H7 (cell line): ENCODE measurements around the gene VMAC. TPM values are rescaled to one million over a fixed set of nuclear protein-coding genes. Genes with fewer than 3 reads are reported as not detected.

Experiments
- DNase-seq: peaks from one replicate; pipeline ENCODE4 v3.0.0; 2012
- H3K27me3 ChIP-seq: 2 replicates; pipeline ENCODE4 v1.6.0; 2011; ENCODE audit warnings: mild to moderate bottlenecking, low read length; ENCODE audit not compliant: control insufficient read depth, insufficient read depth
- H3K36me3 ChIP-seq: replicated peaks from 2 replicates; pipeline ENCODE4 v1.5.1; 2011; ENCODE audit warnings: low read length; ENCODE audit not compliant: control insufficient read depth, insufficient read depth
- H3K4me3 ChIP-seq: 2 replicates; pipeline ENCODE4 v1.5.1; 2011; ENCODE audit warnings: low read depth, mild to moderate bottlenecking, control low read depth, low read length, moderate library complexity; ENCODE audit not compliant: insufficient read depth
- total RNA-seq: library from RNA; depleted of rRNA; stranded (reverse); fragments of >200 nt; shearing (Covaris generic); gene quantifications from 2 replicates; pipeline ENCODE4 v1.2.3, GENCODE V29; 2014

Gene VMAC
- total RNA-seq, 1 experiment from 2014 or later: 2.1 TPM

DNA sequence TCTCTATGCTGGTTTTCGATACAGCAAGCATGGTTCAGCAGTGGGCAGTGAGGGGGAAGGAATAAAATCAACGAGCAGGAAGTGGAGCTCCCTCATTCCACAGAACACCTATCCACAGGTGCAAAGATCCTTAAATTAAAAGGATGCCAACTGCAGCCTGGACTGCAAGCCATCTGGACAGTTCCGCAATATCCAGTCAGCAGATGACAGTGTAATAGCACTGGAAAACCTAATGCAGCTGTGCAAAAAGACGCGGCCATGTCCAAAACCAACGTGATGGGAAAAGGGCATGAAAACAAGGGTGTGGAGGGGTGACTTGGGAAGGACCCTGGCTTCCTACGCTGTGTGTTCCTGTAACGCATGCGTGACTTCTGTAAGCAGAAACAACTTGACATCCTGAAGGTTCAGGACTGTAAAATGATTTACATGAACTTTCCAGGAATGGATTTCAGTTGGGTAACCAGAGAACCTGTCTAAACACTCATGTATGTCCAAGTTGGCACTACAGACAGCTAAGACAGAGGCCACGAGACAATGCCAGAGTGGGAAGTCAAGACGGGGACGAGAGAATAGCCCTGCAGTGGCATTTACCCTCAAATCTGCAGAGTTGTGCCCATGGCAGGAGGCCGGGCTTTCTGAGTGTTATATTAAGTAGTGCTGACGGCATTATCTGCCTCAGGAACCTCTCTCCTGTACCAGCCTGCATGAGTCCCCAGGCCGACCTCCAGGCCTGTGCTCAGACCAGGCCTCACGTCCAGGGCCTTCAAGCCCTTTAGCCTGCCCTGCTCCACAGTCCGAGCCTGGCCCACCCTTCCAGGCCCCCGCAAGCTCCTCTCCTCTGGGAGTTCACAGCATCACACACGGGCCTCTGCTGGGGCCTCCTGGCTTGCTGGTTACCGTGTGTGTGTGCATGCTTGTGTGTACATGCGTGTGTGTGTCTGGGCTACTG lies 35.9 kb downstream of the VMAC start:
- H3K36me3 ChIP-seq: peaks cover 19% of the 10 kb centered on the region
- no peaks in the 10 kb centered on the region for H3K27me3 ChIP-seq
- no peak overlapping the region for H3K4me3 ChIP-seq
- no peak for DNase-seq

DNA sequence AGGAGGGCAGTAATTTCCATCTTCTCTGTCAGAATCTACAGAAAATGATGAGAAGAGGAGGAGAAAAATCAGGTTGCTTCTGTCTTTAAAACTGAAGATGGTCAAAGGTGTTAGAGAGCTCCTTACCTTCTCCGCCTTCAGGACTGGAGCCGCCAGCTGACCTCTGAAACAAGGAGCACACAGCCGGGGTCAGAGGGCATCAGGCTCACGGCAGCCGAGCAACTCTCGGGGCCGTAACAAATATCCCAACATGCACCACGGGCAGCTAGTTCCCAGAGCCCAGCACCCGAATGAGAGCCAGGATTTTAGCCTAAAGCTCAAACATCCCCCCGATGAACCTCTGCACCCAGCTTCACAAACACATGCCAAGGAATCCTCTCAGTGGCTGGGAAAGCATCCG lies 37.0 kb downstream of the VMAC start:
- H3K27me3 ChIP-seq: no peaks in the 10 kb centered on the region
- no peak overlapping the region for H3K4me3 ChIP-seq
- DNase-seq: no peak
- peaks cover 18% of the 10 kb centered on the region for H3K36me3 ChIP-seq

DNA sequence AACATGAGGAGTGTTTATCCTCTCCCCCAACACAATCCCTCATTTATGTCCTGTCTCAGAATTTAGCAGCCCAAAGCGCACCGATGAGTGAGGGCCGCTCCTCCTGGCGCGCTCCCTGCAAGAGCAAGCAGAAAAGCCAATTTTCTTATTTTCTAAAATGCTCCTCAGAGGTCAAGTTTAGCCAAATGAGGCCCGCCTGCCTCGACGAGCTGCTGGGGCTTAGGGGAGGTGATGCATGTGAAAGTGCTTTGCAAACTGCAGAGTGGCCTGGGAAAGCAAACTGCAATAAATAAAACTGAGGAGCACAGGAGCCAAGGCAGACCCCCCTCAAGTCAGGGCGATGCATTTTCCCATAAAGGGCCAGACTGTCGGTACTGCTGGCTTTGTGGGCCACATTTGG lies 38.4 kb downstream of the VMAC start:
- no peak for DNase-seq
- Histone ChIP-seq H3K4me3 (no peak overlapping the region), H3K36me3 (peaks cover 14% of the 10 kb centered on the region), H3K27me3 (no peaks in the 10 kb centered on the region)

DNA sequence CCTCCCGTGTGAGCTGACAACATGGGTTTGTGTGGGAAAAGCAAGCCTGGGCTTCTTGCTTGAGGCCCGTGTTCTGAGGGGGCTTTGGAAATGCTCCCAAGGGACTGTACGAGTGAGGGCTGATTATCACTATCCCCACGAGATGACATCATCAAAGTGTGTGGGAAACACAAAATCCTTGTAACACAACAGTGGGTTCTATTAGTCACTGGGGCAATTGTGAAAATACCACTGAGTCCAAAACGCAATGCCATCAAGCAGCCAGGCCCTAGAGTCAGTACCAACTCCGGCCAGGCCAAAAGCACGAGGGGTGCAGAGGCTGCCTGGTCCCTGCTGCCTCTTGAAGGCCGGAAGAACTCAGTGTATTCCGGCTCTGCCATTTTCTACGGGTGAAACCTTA lies 39.0 kb downstream of the VMAC start:
- no peak overlapping the region for H3K4me3 ChIP-seq
- DNase-seq: no peak
- H3K36me3 ChIP-seq: peaks cover 14% of the 10 kb centered on the region
- no peaks in the 10 kb centered on the region for H3K27me3 ChIP-seq

DNA sequence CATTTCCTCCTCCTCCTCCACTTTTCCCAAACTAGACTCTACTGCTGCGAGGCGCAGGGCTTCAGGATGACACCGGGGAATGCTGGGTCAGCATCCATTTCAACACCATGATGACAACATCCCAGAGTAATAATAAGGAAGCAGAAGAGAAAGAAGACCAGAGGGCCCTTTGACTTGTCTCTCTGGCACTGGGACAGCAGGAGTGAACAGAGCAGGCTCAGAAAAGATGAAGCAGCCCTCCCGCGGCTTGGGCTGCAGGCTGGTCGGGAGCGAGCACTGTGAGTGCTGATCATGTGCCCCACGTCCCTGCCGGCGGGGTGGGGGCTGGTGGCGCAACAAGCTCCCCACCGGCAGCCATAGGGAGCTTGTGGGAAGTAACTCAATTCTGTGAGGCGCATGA lies 42.8 kb downstream of the VMAC start:
- Histone ChIP-seq H3K36me3 (no peaks in the 10 kb centered on the region; the same call in 1 of the 2 replicates), H3K27me3 (no peaks in the 10 kb centered on the region), H3K4me3 (no peak overlapping the region)
- no peak for DNase-seq

DNA sequence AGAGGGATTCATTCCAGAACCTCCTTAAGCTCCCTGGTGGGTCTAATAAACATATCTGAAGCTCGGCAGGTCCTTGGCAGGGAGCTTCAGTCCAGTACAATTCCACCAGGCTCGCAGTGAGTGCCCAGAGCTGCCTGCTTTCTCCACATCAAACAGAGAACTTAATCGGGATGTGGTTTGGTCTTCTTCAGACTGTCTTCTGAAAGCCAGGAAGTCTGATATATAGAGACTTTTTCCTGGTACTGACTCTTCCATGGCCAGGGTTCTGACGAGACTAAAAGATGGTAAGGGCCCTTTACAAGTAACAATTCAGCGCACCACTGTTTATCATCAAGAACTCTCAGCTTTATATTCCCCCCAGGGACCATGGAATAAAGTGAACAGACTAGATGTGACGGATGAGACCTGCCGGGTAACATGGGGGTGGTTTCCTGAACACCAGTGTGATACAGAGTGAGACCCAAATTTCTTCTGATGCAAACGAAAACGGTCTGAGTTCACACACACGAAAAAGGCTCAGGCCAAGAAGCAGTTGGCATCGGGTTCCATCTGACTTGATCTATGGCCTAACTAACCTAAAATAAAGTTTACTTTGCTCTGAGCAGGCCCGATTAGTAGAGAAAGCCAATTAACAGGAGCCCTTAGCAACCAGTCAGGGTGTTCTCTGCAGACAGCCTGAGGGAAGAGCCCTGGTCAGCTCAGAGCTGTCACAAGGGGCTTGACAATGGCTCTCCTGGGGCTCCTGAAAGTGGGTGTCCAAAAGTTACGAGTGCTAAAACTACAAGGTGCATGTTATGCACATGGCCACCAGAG lies 44.3 kb downstream of the VMAC start:
- no peak for DNase-seq
- Histone ChIP-seq H3K36me3 (no peaks in the 10 kb centered on the region; the same call in 1 of the 2 replicates), H3K4me3 (no peak overlapping the region), H3K27me3 (no peaks in the 10 kb centered on the region)

DNA sequence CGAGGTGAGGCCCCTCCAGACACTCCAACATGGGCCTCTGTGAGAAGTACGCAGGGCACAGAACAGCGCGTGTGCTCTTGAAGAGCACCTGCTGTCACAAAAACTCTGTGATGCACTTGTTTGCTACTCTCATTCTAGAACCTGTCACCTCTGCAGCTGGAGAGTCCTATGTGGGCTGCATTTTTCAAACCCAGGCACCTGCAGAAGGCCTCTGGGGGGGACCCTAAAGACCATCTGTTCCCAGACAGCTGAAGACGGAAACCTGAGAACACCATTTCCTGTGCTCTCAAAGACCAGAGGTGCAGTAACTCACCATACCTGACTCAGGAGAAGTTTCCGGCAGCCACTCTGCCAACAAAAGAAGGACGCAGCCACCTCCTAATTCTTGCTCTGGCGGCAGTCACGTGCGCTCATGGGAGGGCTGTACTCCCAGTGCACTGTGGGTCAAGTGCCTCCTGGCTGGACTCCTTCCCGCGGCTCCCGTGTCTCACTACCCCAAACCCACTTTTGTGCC lies 45.2 kb downstream of the VMAC start:
- DNase-seq: no peak
- Histone ChIP-seq H3K36me3 (no peaks in the 10 kb centered on the region; the same call in 1 of the 2 replicates), H3K27me3 (no peaks in the 10 kb centered on the region), H3K4me3 (no peak overlapping the region)

DNA sequence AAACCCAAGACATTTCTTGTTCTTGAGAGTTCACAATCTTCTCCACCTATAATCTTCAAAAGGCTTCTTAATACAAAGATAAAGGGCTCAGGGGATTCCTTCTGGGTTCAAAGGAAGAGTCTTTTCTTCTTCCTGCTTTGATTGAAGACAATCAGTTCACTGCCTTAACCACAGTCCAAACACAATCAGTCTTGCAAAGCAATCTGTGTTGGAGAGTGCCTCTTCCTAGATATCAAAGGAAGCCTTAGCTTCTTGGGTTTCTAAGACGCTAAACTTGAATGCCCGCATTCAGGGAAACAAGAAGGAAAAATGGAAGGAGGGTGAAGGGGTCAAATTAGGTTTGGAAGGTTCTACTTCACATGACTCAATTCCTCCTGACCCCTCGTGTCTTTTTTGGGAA lies 46.1 kb downstream of the VMAC start:
- Histone ChIP-seq H3K36me3 (no peaks in the 10 kb centered on the region; the same call in 1 of the 2 replicates), H3K4me3 (no peak overlapping the region), H3K27me3 (no peaks in the 10 kb centered on the region)
- no peak for DNase-seq

DNA sequence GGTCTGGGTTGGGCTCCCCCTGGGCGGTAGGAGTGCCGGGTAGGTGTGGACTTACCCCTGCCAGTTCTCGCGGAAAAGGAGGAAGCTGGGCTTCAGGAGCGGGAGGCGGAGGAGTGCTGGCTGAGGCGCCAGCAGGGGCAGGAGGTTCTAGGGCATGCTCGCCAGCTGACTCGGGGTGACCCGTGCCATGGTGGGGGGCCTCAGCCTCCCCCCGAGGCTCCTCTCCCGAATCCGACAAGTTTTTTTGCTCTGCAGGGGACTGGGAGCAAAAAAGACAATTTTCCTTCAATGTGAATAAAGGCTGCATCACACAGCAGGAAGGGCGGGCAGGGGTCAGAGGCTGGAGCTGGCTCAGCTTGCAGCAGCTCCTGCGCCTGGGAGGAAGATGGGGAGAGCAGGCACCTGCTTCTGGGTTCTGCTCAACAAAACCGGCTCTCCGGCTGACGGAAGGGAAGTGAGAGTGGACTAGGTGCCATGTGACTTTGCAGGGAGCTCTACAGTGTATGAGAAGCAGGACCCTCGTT lies 46.7 kb downstream of the VMAC start:
- DNase-seq: peak; percentile 85
- Histone ChIP-seq H3K4me3 (no peak overlapping the region), H3K27me3 (no peaks in the 10 kb centered on the region), H3K36me3 (no peaks in the 10 kb centered on the region)

DNA sequence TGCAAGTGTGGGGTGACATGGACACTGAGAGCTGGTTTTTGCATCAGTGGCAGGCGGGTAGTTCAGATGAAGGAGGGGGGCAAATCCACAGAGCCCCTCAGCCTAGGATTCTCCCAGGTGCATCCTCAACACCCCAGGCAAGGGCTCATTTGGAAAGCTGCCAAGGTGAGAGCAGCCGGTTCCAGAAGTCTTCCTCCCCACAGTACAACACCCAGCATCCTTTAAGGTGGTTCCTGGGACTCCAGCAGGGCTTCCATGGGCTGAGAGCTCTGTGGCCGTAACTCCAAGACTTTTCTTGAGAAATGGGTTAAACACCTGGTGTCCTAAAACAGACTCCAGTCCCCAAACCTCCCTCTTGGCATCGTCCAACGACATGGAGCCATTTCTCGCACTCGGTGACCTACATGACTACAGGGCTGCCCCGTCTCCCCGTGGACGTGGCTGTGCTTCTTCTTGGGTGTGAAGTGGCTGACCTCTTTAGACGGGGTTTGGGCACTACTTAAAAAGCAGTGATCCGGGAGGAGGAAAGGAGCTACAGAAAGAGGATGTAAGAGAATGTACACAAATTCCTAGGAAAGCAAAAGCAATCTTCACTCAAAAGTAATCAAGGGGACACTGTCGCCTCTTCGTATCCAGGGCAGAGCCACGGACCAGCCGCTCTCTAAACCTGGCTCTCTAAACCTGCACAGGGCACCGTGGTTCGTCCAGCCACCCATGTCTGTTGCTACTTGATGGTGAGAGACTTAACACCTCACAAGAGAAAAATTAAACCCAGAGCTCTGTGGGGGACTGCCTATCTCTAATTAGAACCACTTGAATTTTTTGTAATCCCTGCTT lies 47.7 kb downstream of the VMAC start:
- DNase-seq: no peak
- Histone ChIP-seq H3K27me3 (no peaks in the 10 kb centered on the region), H3K36me3 (no peaks in the 10 kb centered on the region), H3K4me3 (no peak overlapping the region)

DNA sequence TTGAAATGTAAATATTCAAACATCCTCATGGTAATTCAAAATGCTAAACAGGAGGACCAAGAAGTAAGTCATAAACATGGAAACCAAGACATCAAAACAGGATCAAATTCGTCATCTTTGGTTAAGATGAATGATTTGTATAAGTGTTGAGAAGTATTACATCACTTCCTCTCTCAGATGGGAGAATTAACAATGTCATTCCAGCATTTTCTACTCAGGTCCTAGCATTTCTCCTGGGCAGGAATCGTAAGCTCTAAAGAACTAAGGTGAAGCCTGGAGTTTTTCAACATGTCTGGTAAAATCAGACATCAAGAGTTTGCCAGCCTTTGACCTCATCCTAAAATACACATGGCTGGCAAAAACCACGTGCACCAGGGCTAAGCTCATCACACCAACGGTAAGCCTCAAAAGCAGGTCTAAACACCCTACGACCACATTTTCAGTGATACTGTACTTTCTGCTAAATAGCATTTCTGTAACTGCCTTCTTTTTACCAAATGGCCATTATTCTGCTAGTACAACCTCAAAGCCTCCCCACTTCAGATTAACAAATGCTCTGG lies 48.4 kb downstream of the VMAC start:
- DNase-seq: no peak
- H3K4me3 ChIP-seq: no peak overlapping the region
- no peaks in the 10 kb centered on the region for H3K27me3 ChIP-seq
- no peaks in the 10 kb centered on the region for H3K36me3 ChIP-seq

DNA sequence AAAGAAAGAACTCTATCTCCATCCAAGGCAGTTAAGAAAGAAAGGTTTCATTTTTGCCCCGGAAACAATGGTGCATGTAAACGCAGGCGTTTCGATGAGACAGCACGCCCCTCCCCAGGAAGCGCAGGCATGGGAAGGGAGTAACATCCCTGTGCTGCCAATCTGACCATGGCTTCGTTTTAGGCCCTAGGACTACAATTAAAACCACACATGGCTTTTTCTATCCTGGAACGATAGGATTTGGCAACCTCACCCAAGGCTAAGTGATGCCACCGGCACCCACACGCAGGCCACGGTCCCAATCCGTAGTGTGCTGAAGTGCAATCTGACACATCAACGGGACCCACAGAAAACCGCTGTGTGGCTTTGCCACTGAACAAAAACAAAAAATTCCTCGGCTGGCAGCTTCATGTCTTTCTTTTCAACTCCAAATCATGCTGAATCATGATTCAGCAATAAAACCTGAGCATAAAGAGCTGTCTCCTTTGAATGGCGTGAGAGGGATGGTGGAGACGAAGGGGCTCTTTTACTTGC lies 49.1 kb downstream of the VMAC start:
- no peaks in the 10 kb centered on the region for H3K36me3 ChIP-seq
- no peak overlapping the region for H3K4me3 ChIP-seq
- DNase-seq: no peak
- H3K27me3 ChIP-seq: no peaks in the 10 kb centered on the region

DNA sequence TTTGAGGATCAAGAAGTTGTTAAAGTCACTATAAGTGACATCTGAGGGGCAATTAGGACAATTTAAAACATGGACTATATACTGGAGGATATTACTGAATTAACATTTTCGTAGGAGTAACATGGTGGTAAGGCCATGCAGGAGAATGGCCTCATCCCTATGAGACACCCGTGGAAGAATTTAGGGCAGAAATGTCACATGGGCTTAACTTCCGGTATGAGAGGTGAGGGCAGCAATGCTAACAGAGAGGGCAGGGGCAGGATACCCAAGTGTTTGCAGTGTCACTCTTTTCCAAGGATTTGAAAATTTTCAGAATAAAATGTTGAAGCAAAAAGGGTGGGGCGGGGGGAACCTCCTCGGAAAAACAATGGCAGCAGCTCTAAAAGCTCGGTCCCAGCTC lies 49.6 kb downstream of the VMAC start:
- H3K36me3 ChIP-seq: no peaks in the 10 kb centered on the region
- H3K27me3 ChIP-seq: no peaks in the 10 kb centered on the region
- H3K4me3 ChIP-seq: no peak overlapping the region
- no peak for DNase-seq

DNA sequence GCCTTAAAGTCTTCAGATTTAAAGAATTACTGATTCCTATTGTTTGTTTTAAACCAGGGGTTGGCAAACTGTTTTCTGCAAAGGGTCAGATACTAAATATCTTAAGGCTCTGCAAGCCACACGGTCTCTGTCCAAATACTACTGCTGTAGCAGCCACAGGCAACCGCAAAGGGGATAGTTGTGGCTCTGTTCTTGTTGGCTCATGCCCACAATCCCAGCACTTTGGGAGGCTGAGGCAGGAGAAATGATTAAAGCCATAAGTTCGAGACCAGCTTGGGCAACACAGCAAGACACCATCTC lies 50.9 kb downstream of the VMAC start:
- Histone ChIP-seq H3K36me3 (no peaks in the 10 kb centered on the region), H3K27me3 (no peaks in the 10 kb centered on the region), H3K4me3 (no peak overlapping the region)
- DNase-seq: no peak
